CD14-positive monocyte (primary cell): Measurements from ENCODE around the gene RPL36AL. TPM values are rescaled to one million over a fixed set of nuclear protein-coding genes. Genes with fewer than 3 reads are reported as not detected.
A peak's percentile ranks its signal among the peaks of the same experiment; 100 is the strongest.

Experiments
- DNase-seq, 3 donors: peaks; one replicate each; pipeline ENCODE4 v3.0.0-alpha.2; 2011 to 2022
- H2AFZ ChIP-seq: 2 replicates; pipeline ENCODE4 v1.6.0; 2012; ENCODE audit warnings: mild to moderate bottlenecking, low read depth, low read length, inconsistent platforms; ENCODE audit not compliant: insufficient read depth, poor library complexity, severe bottlenecking
- H3K27ac ChIP-seq, 2 donors: 1 replicate in 1 of 2; 2 replicates in 1 of 2; pipeline ENCODE4 v1.5.1; 2012 to 2013; ENCODE audit warnings: low read length in 2 of 2, control low read depth in 1 of 2, inconsistent platforms in 1 of 2, low read depth in 1 of 2, mild to moderate bottlenecking in 1 of 2
- H3K27me3 ChIP-seq, 2 donors: one replicate each; pipeline versions ENCODE4 v1.6.0 to v1.6.1; 2011 to 2013; ENCODE audit warnings: low read length in 2 of 2; ENCODE audit not compliant: control insufficient read depth in 2 of 2, insufficient read depth in 2 of 2
- H3K36me3 ChIP-seq, 2 donors: replicated peaks in 1 of 2; 1 replicate in 1 of 2; 2 replicates in 1 of 2; pipeline versions ENCODE4 v1.5.1 to v1.6.1; 2012 to 2013; ENCODE audit warnings: low read length in 2 of 2, control low read depth in 1 of 2, inconsistent platforms in 1 of 2, mild to moderate bottlenecking in 1 of 2; ENCODE audit not compliant: insufficient read depth in 2 of 2, control insufficient read depth in 1 of 2
- H3K4me1 ChIP-seq, 2 donors: 1 replicate in 1 of 2; 2 replicates in 1 of 2; pipeline versions ENCODE4 v1.5.1 to v1.6.1; 2012 to 2013; ENCODE audit warnings: low read length in 2 of 2, control low read depth in 1 of 2, inconsistent platforms in 1 of 2, mild to moderate bottlenecking in 1 of 2, moderate library complexity in 1 of 2; ENCODE audit not compliant: insufficient read depth in 2 of 2, control insufficient read depth in 1 of 2
- H3K4me2 ChIP-seq: replicated peaks from 2 replicates; pipeline ENCODE3; 2012; ENCODE audit warnings: low read length, moderate library complexity, mild to moderate bottlenecking; ENCODE audit not compliant: poor library complexity, severe bottlenecking; ENCODE audit errors: extremely low read depth
- H3K4me3 ChIP-seq, 3 experiments: fragments of 200-600 bp in 1 of 3; sonication (generic) in 1 of 3; replicated peaks in 1 of 3; 1 replicate in 2 of 3; 2 replicates in 1 of 3; pipeline ENCODE4 v1.5.1; 2011 to 2013; ENCODE audit warnings: low read length in 3 of 3, mild to moderate bottlenecking in 3 of 3, control low read depth in 2 of 3, low read depth in 2 of 3, inconsistent platforms in 1 of 3, moderate library complexity in 1 of 3
- H3K79me2 ChIP-seq: 2 replicates; pipeline ENCODE4 v1.6.0; 2012; ENCODE audit warnings: mild to moderate bottlenecking, control low read depth, inconsistent platforms, low read length, moderate library complexity; ENCODE audit not compliant: insufficient read depth
- H3K9ac ChIP-seq: 2 replicates; pipeline ENCODE4 v1.6.0; 2017; ENCODE audit warnings: low read length, mild to moderate bottlenecking; ENCODE audit not compliant: insufficient read depth, poor library complexity, severe bottlenecking
- H3K9me3 ChIP-seq, 2 donors: replicated peaks in 1 of 2; 1 replicate in 1 of 2; 2 replicates in 1 of 2; pipeline versions ENCODE4 v1.5.1 to v1.6.1; 2012 to 2013; ENCODE audit warnings: low read length in 2 of 2, control low read depth in 1 of 2; ENCODE audit not compliant: control insufficient read depth in 1 of 2, insufficient read depth in 1 of 2
- H4K20me1 ChIP-seq: 2 replicates; pipeline ENCODE4 v1.6.0; 2012; ENCODE audit warnings: mild to moderate bottlenecking, low read length, control low read depth, moderate library complexity; ENCODE audit not compliant: insufficient read depth
- H3K27ac Mint-ChIP-seq, 7 donors: one replicate each; pipeline ENCODE4 v1.8.0; 2020; ENCODE audit warnings: mild to moderate bottlenecking in 7 of 7, mixed read lengths in 7 of 7, moderate library complexity in 6 of 7, inconsistent platforms in 2 of 7
- H3K27me3 Mint-ChIP-seq, 3 donors: one replicate each; pipeline ENCODE4 v1.8.0; 2021 to 2022; ENCODE audit warnings: low read depth in 3 of 3, mild to moderate bottlenecking in 3 of 3, mixed read lengths in 3 of 3, moderate library complexity in 3 of 3, inconsistent platforms in 1 of 3
- H3K36me3 Mint-ChIP-seq, 2 donors: one replicate each; pipeline ENCODE4 v1.8.0; 2020; ENCODE audit warnings: mixed read lengths in 2 of 2, inconsistent platforms in 1 of 2, mild to moderate bottlenecking in 1 of 2
- H3K4me1 Mint-ChIP-seq: one replicate; pipeline ENCODE4 v1.8.0; 2020; ENCODE audit warnings: mild to moderate bottlenecking, mixed read lengths
- H3K4me3 Mint-ChIP-seq, 2 donors: one replicate each; pipeline ENCODE4 v1.8.0; 2020; ENCODE audit warnings: mild to moderate bottlenecking in 2 of 2, mixed read lengths in 2 of 2, moderate library complexity in 1 of 2
- H3K9me3 Mint-ChIP-seq, 7 donors: one replicate each; pipeline ENCODE4 v1.8.0; 2020 to 2022; ENCODE audit warnings: mixed read lengths in 7 of 7, mild to moderate bottlenecking in 6 of 7, moderate library complexity in 6 of 7, inconsistent platforms in 2 of 7
- CTCF ChIP-seq: fragments of 200-600 bp; IDR thresholded peaks from one replicate; pipeline ENCODE4 v1.8.0; 2022; ENCODE audit warnings: antibody characterized with exemption, mild to moderate bottlenecking
- WGBS: methylation state at CpG from one replicate; pipeline ENCODE4 v1.1.5; 2013; ENCODE audit warnings: missing lambda C conversion rate; ENCODE audit not compliant: insufficient coverage; 5-methylcytosine and 5-hydroxymethylcytosine counted together
- intact Hi-C, 2 donors: fragments of 100-400 bp; cut with micrococcal nuclease; formaldehyde crosslinking; loops; one replicate each; pipeline versions ENCODE4 v1.15.0 to v1.15.1; 2023
- polyA plus RNA-seq, 3 donors: library from polyadenylated mRNA; depleted of rRNA in 1 of 3; unstranded in 2 of 3; stranded (reverse) in 1 of 3; fragments of 300-500 nt in 2 of 3; fragments of >200 nt in 1 of 3; fragmentation: Illumina TruSeq in 2 of 3; gene quantifications; 1 replicate in 2 of 3; 2 replicates in 1 of 3; pipeline ENCODE4 v1.2.3, GENCODE V29; 2012 to 2021

The RPL36AL gene
- polyA plus RNA-seq, 3 donors = 237 to 454 (median 408) TPM

GRCh38 chr14:49612251-49612650, 8.2 kb downstream of the RPL36AL start:
- Histone ChIP-seq H3K9me3 (no peaks in the 10 kb centered on the region), H3K79me2 (peaks cover 53% of the 10 kb centered on the region), H2AFZ (no peak overlapping the region), H3K4me1 (no peaks in the 10 kb centered on the region), H3K27me3 (no peaks in the 10 kb centered on the region), H3K4me3 (no peak overlapping the region), H3K9ac (no peak overlapping the region), H4K20me1 (no peaks in the 10 kb centered on the region), H3K4me2 (no peak overlapping the region), H3K36me3 (peaks cover 9 to 48% of the 10 kb centered on the region in 2 donors), H3K27ac (no peak overlapping the region)
- Mint-ChIP-seq H3K27ac (peak overlapping the region in 2 of 7 donors; percentile 4 to 43), H3K4me3 (no peak overlapping the region), H3K27me3 (no peaks in the 10 kb centered on the region), H3K9me3 (no peaks in the 10 kb centered on the region), H3K36me3 (peaks cover 15 to 79% of the 10 kb centered on the region in 2 donors), H3K4me1 (peaks cover 2% of the 10 kb centered on the region)
- intact Hi-C loops = no loop called here
- 100% methylated on average over 2 of the region's 4 CpGs for WGBS
- no peak for DNase-seq
- TF ChIP-seq CTCF = no peak

- H3K9me3 Mint-ChIP-seq = no peaks in the 10 kb centered on the region
- H3K27me3 ChIP-seq = no peaks in the 10 kb centered on the region
- no peaks in the 10 kb centered on the region for H3K9me3 ChIP-seq
- no peak overlapping the region for H3K4me2 ChIP-seq
- 78% methylated on average over 2 of the region's 6 CpGs for WGBS
- peaks cover 10 to 48% of the 10 kb centered on the region in 2 donors for H3K36me3 ChIP-seq
- H3K4me1 ChIP-seq = no peaks in the 10 kb centered on the region
- H3K4me3 ChIP-seq = no peak overlapping the region
- H3K36me3 Mint-ChIP-seq = peaks cover 24 to 71% of the 10 kb centered on the region in 2 donors
- DNase-seq = no peak
- H3K27me3 Mint-ChIP-seq = no peaks in the 10 kb centered on the region
- no peak overlapping the region for H3K4me3 Mint-ChIP-seq
- TF ChIP-seq CTCF = no peak
- no peaks in the 10 kb centered on the region for H4K20me1 ChIP-seq
- H3K9ac ChIP-seq = no peak overlapping the region
- H2AFZ ChIP-seq = no peak overlapping the region
- peak overlapping the region in 1 of 2 donors; percentile 20 for H3K27ac ChIP-seq
- intact Hi-C loops = no loop called here
- H3K79me2 ChIP-seq = peaks cover 67% of the 10 kb centered on the region
- no peak overlapping the region for H3K27ac Mint-ChIP-seq
- H3K4me1 Mint-ChIP-seq = no peaks in the 10 kb centered on the region
These were observed 12.8 kb downstream of the RPL36AL start for GRCh38 chr14:49607583-49607982.
